Measurements from ENCODE around the gene SIVA1.

DNA sequence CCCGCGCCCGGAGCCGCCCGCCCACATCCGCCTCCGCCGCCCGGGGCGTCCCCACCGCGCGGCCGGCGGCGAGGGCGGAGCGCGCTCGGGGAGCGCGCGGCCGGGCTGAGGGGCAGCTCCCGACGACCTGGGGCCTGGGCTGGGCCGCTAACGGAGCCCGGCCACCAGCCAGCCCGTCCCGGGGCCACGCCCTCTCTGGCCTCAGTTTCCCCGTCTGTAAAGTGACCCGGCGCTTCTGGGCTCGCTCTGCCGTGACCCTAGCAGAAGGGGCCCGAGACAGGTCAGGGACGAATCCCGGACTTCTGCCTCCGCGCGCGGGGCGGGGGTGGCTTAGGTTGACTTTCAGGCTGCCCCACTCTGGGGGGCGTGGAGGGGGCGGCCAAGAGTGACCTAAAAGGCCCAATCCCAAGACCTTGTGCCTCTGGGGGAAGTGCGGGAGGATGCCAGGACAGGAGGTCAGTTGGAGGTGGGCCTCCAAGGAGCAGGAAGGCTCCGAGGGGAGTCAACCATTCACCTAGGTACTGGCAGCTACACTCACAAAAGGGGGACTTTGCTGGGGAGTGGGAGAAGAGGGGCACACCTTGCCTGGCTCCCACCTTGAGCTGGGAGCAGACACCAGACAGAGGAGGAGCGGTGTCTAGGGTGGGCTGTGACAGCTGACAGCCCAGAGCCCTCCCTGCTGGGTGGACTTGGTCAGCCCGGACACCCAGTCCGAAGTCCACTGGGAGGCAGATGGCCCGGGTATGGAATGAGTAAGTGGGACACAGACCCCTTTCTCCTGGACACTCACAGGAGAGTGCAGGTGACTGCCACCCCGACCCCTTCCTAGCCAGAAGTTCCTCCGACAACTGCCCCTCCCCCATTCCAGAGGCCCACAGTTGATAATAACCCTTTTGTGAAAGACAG is 43.1 kb downstream of the SIVA1 start:
- TF ChIP-seq POLR2A (IDR thresholded peaks at IDR 0.05) = peak; percentile 86 to 88
- TF ChIP-seq, protein P1, sequence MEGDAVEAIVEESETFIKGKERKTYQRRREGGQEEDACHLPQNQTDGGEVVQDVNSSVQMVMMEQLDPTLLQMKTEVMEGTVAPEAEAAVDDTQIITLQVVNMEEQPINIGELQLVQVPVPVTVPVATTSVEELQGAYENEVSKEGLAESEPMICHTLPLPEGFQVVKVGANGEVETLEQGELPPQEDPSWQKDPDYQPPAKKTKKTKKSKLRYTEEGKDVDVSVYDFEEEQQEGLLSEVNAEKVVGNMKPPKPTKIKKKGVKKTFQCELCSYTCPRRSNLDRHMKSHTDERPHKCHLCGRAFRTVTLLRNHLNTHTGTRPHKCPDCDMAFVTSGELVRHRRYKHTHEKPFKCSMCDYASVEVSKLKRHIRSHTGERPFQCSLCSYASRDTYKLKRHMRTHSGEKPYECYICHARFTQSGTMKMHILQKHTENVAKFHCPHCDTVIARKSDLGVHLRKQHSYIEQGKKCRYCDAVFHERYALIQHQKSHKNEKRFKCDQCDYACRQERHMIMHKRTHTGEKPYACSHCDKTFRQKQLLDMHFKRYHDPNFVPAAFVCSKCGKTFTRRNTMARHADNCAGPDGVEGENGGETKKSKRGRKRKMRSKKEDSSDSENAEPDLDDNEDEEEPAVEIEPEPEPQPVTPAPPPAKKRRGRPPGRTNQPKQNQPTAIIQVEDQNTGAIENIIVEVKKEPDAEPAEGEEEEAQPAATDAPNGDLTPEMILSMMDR (IDR thresholded peaks at IDR 0.05 in 4 of 5, conservative IDR thresholded peaks at IDR 0.05 in 1 of 5) = no peak
